NCI-H2107 treated with DMSO at 0.1 percent for 48 hours (cell line): ENCODE measurements around the gene PGLYRP3.
"Not testable (repeated sequence)": the region's sequence is repeated elsewhere in the genome, so short reads cannot be mapped to it uniquely, and the experiment has no call there.

Experiments
- DNase-seq: peaks from one replicate; lab custom pipeline; 2025; ENCODE audit not compliant: unreplicated experiment; lab: John Stamatoyannopoulos, UW

The PGLYRP3 gene

GRCh38 chr1:153348511-153349362 lies 36.0 kb upstream of the PGLYRP3 start, which contains the start of gene PGLYRP4:
Gene PGLYRP4 (minus strand): TSS chr1:153348841. CDS start chr1:153347932, 909 bp downstream.
- no peak for DNase-seq

GRCh38 chr1:153347856-153348255 lies 35.1 kb upstream of the PGLYRP3 start:
- peak; percentile 51 for DNase-seq

DNA sequence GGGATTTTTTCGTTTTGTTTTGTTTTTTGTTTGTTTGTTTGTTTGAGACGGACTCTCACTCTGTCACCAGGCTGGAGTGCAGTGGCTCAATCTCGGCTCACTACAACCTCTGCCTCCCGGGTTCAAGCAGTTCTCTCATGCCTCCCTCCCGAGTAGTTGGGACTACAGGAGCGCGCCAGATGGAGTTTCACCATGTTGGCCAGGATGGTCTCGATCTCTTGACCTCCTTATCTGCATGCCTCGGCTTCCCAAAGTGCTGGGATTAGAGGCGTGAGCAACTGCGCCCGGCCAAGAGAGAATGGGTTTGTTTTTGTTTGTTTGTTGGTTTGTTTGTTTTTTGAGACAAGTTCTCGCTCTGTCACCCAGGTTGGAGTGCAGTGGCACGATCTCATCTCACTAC lies 34.3 kb upstream of the PGLYRP3 start:
- DNase-seq: not testable (repeated sequence)

GRCh38 chr1:153346077-153346723 lies 33.4 kb upstream of the PGLYRP3 start:
- peak; percentile 98 for DNase-seq

- DNase-seq: peak; percentile 99
These were observed 32.7 kb upstream of the PGLYRP3 start for GRCh38 chr1:153345187-153346076.

DNA sequence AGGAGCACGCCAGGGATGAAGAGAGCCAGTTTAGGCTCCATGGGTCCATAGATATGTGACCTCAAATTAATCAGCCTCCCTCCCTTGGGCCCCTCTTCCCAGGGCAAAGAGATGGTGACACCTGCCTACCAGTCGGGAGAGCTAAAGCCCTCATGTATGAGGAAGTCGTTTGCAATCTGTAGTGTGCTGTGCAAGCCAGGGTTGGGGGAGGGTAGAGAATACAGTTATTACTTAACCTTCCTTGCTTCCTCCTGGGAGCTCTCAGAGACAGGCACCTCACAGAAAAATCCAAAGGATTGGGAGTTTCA lies 31.9 kb upstream of the PGLYRP3 start:
- DNase-seq: peak; percentile 93

- no peak for DNase-seq
These were observed 31.3 kb upstream of the PGLYRP3 start for GRCh38 chr1:153343811-153344717.

GRCh38 chr1:153343040-153343681 lies 30.4 kb upstream of the PGLYRP3 start:
- DNase-seq: peak; percentile 12

GRCh38 chr1:153342178-153342577 lies 29.4 kb upstream of the PGLYRP3 start:
- no peak for DNase-seq

- DNase-seq: no peak
These were observed 28.7 kb upstream of the PGLYRP3 start for GRCh38 chr1:153341431-153341934.

GRCh38 chr1:153340356-153340755 lies 27.6 kb upstream of the PGLYRP3 start:
- DNase-seq: no peak

GRCh38 chr1:153339802-153340201 lies 27.1 kb upstream of the PGLYRP3 start:
- DNase-seq: no peak

DNA sequence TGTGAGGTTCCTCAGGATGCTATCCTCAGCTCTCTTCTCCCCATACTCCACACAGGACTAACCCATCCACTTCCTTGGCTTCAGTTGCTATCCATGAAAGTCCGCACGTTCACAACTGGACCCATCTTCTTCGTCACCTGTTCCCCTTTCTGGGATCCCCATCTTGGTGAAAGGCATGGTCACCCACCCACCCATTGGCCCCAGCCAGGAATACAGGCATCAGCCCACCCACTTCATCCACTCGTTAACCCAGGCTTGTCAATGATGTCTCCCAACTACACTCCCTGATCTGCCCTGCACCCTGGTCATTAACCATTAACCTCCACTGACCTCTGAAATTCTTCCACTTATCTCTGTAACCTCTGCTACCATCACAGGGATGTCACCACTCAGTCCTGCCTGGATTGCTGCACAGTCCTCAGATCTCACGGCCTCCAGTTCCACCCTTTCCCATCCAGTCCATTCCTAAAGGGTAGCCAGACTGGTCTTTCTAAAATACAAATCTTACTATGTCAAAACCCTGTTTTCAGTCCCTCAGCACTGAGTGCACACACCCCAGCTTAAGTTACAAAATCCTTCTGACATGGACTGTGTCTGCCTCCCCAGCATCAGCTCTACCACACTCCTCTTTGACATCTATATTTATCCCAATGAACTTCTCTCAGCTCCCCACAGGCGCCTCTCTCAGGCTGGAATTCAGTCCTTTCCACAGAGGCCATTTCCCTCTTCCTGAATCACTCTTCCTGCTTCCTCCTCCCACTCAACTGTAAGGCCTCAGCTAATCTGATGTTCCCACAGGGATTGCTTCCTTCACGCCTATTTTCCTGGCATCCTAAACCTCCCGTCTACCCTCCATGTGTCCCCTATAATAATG lies 25.5 kb upstream of the PGLYRP3 start:
- no peak for DNase-seq

DNA sequence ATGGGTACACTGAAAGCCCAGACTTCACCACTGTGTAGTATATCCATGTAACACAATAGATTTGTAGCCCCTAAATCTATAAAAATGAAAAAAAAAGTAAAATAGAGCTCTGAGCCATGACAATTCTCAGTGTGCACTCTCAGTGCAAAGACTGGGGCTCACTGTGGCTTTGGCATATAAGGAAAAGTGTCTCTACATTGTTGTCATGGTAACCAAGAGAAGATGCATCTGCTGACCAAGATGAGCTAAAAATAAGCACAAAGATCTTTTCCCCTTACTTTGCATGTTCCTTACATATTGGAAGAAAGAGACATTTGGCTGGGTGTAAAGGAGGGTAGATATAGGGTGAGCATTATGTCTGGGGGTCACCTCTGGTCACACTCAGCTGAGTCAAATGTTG lies 23.9 kb upstream of the PGLYRP3 start:
- no peak for DNase-seq

GRCh38 chr1:153333902-153334301 lies 21.1 kb upstream of the PGLYRP3 start:
- DNase-seq: no peak

- DNase-seq: no peak
These were observed 12.2 kb upstream of the PGLYRP3 start for GRCh38 chr1:153324912-153325311.

DNA sequence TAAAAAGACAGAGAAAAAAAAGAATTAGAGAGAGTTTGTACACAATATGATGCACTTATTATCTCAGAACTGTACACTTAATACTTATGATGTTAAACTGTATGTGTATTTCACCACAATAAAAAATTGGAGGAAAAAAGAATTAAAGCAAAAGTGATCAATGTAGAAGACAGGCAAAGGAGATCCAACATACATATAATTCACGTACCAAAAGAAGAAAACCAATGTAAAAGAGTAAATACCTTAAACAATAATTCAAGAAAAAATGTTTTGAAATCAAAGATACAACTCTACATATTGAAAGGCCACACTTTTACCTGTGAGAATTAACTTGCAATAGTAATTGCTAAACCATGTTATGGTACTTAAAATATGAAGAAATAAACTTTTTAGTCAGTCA lies 9.8 kb upstream of the PGLYRP3 start:
- DNase-seq: no peak

GRCh38 chr1:153318145-153318544 lies 5.4 kb upstream of the PGLYRP3 start:
- not testable (repeated sequence) for DNase-seq

DNA sequence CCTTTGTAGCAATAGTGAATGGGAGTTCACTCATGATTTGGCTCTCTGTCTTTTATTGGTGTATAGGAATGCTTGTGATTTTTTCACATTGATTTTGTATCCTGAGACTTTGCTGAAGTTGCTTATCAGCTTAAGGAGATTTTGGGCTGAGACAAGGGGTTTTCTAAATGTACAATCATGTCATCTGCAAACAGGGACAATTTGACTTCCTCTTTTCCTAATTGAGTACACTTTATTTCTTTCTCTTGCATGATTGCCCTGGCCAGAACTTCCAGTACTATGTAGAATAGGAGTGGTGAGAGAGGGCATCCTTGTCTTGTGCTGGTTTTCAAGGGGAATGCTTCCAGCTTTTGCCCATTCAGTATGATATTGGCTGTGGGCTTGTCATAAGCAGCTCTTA lies 3.3 kb upstream of the PGLYRP3 start:
- not testable (repeated sequence) for DNase-seq
